Activated CD4-positive, CD25-positive, alpha-beta regulatory T cell treated with anti-CD3 and anti-CD28 coated beads, Interleukin-2, amount 50 U/mL, for 24 hours (primary cell): Measurements from ENCODE around the gene PATL1.
"Not testable (repeated sequence)": the region's sequence is repeated elsewhere in the genome, so short reads cannot be mapped to it uniquely, and the experiment has no call there.

ENCODE experiments used
- ATAC-seq, 2 donors: fragments of 150-1000 bp; cut with Tn5 transposase; one replicate each; pipeline ENCODE4 v1.10.0; 2021; ENCODE audit warnings: mild to moderate bottlenecking in 1 of 2, moderate library complexity in 1 of 2

PATL1 gene

DNA sequence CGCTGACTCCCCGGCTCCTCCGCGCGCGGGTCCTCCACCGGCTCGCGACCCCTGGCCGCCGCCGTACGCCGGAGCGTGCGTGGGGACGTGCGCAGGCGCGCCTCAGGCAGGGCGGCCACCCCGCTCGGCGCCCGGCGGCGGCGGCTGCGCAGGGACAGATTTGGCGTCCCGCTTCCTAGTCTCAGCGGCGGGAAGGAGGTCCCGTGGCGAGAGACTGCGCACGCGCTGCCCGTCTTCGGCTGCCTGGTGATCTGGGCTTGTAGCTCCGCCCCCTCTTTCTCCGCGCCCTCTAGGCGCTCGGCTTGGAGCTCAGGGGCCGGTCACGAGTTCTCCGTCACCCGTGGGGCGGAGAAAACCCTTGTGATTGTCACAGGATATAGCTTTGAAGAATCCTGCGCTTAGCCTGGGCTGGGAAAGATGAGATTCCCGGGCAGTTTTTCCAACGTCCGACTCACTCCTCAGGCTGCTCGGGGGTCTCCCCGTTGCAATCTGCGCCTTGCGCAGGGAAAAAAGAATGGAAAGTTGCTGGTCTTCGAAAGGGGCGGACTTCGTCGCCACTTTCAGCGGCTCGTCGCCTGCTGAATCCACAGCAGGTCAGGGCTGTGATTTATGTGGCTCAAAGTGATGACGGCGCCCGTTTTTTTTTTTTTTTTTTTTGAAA lies at the start of gene PATL1:
Gene PATL1, minus strand, starts transcription at position 88 of the 661 bp plus-strand sequence. CDS start 142 bp downstream, outside the sequence.
- ATAC-seq, result peak; percentile 92

DNA sequence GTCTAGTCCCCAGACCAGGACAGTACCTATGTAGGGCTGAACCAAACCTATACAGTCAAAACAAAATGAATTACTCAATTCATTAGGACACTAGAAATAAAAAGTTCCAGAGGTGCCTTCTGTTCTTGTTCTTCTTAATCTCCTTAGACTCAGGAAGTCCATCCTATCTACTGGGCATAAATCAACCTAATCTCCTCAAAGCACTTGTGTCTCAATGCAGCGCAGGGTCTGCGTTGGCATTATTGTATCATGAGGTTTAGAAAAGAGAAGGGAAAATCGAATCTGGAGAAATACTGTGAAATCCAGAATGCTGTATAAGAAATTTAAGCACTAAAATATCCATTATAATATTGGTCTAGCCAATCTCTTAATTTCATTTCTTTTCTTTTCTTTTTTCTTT lies 47.2 kb upstream of the PATL1 start:
- ATAC-seq, result no peak

GRCh38 chr11:59713745-59714144 lies 44.9 kb upstream of the PATL1 start, which contains the start of gene OR10V1:
OR10V1 (minus strand) TSS chr11:59713845; CDS start chr11:59713845, 0 bp downstream.
- no peak for ATAC-seq

DNA sequence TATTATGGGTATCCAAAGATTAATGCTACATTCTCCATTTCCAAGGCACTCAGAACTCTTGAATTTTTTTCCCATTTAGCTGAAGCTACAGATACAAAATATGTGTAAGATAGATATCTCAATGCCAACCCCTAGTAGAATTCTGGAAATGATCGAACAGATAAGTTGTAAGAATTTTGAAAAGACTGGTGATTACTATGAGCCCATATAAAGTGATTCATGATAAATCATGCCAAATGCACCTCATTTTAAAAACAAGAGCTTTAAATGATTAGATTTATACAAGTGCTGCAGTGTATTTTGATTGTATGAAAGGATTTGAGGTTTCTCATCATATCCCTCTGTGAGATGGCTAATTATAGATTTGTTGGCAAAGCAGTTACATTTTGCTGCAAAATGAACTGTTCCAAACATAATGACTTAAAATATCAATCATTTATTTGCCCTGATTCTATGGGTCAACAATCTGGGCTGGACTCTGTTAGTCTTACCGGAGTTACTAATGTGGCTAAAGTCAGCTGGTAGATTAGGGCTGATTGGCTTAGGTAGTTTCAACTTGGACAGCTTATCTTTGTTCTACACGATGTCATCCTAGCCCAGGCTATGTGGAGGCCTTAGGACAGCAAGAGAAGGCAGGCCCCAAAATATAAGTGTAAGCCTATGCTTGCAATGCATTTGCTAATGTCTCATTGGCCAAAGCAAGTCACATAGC lies 41.5 kb upstream of the PATL1 start:
- no peak for ATAC-seq

GRCh38 chr11:59708537-59708936 lies 39.7 kb upstream of the PATL1 start:
- no peak for ATAC-seq

DNA sequence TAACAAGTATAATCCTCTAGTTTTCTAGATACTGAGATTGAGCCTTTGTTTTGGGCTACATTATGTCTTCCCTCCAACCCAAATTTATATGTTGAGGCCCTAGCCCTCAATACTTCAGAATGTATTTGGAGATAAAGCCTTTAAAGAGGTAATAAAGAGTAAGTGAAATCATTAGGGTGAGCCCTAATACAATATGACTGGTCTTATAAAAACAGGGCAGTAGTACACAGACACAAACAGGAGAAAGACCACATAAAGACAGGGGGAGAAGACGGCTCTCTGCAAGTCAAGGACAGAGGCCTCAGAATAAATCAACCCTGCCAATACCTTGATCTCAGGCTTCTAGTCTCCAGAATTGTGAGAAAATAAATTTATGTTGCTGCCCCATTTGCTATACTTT lies 38.5 kb upstream of the PATL1 start:
- ATAC-seq, result no peak

DNA sequence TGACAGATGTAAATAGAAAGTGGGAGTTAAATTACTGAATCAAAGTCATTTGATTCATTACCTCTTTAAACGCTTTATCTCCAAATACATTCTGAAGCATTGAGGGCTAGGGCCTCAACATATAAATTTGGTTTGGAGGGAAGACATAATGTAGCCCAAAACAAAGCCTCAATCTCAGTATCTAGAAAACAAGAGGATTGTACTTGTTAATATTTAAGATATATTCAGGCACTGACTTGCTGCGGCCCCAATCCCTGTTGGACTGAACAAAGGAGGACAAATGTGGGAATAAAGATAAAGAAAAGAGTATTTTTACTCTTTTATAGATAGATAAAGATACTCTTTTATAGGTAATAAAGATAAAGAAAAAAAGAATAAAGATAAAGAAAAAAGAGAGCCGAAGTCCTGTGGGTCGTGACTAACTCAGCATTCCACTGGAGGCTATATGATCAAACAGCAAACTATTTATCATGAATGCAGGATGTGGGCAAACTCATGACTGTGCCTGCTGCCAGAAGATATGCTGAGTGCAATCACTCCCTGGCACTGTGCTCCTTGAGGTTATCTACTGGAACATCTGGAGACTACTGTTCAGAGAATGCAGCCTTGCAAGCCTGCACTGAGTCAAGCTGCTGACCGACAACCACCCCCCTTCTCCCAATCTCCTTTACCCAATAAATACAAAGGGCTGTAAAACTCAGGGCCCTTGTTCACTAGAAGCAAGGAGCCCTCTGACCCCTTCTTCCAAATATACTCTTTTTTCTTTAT lies 37.9 kb upstream of the PATL1 start:
- no peak for ATAC-seq

GRCh38 chr11:59705294-59705693 lies 36.5 kb upstream of the PATL1 start:
- ATAC-seq, result no peak

DNA sequence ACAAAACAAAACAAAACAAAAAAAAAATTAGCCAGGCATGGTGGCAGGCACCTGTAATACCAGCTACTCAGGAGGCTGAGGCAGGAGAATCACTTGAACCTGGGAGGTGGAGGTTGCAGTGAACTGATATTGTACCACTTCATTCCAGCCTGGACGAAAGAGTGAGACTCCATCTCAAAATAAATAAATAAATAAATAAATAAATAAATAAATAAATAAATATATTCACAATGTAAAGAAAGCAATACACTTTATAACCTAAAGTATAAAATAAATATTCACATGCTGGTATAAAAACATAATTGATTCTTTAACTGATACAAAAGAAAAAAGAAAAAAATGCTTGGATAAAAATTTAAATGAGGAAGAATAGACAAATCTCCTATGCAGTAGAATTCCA lies 34.7 kb upstream of the PATL1 start:
- not testable (repeated sequence) for ATAC-seq

- not testable (repeated sequence) for ATAC-seq
Measured at GRCh38 chr11:59700157-59700556, 31.3 kb upstream of the PATL1 start.

DNA sequence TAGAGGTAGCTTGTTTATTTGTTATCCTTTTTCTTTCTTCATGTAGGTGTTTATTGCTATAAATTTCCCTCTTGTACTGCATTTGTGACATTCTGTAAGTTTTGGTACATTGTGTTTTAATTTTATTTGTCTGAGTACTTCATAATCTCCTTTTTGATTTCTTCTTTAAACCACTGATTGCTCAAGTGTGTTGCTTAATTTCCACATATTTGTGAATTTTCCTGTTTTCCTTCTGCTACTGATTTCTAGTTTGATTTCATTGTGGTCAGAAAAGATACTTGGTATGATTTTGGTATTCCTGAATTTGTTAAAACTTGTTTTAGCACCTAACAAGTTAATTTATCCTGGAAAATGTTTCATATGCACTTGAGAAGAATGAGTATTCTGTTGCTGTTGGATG lies 29.7 kb upstream of the PATL1 start:
- ATAC-seq, result no peak

DNA sequence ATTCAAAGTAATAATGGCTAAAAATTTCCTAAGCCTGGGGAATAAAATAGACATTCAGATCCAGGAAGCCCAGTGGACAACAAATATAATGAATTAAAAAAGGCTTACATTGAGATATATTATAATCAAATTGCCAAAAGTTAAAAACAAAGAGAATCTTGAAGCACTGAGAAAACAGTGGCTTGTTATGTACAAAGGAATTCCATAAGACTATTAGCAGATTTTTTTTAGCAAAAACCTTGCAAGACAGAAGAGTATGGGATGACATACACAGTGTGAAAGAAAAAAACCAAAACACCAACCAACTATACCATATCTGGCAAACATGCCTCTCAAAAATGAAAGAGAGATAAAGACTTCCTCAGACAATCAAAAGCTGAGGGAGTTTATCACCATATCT lies 24.1 kb upstream of the PATL1 start:
- ATAC-seq, result no peak

DNA sequence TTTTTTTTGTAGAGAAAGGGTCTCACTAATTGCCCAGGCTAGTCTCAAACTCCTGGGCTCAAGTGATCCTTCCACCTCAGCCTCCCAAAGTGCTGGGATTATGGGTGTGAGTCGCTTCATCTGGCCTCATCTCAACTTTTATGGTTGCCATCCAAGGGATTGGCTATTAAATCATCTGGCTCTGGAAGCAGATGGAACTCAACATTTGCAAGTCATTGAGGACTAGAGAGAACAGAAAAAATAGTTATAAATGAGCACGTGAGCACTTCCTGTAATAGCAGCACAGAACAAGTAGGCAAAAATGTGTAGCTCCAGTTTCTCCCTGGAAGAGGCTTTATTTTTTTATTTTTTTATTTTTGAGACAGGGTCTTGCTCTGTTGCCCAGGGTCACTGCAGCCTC lies 22.3 kb upstream of the PATL1 start:
- ATAC-seq, result no peak

DNA sequence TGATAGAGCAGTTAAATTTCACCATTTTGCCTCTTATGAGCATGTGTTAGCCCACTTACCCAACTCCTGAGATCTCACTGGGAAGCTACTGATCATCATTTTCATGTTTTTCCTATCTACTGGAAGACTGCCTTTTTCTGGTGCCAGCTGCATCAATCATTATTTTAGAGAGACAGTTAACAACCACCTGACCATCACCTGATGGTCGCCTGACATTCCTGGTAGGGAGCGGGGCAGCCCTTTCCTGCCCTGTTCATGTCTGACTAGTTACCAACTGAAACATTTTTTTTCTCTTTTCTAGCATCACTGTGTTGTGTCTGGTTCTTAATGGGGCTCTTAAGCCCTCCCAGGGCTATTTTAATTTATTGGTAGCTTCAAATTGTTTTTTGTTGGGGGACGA lies 20.2 kb upstream of the PATL1 start:
- ATAC-seq, result no peak

DNA sequence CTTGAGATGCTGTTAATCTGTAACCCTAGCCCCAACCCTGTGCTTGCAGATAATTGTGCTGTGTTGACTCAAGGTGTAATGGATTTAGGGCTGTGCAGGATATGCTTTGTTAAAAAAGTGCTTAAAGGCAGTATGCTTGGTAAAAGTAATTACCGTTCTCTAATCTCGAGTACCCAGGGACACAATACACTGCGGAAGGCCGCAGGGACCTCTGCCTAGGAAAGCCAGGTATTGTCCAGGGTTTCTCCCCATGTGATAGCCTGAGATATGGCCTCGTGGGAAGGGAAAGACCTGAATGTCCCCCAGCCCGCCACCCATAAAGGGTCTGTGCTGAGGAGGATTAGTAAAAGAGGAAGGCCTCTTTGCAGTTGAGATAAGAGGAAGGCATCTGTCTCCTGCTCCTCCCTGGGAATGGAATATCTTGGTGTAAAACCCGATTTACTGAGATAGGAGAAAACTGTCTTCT lies 12.5 kb upstream of the PATL1 start:
- ATAC-seq, result not testable (repeated sequence)

- peak; percentile 74 to 79 for ATAC-seq
Measured at GRCh38 chr11:59680287-59681154, 11.7 kb upstream of the PATL1 start.

DNA sequence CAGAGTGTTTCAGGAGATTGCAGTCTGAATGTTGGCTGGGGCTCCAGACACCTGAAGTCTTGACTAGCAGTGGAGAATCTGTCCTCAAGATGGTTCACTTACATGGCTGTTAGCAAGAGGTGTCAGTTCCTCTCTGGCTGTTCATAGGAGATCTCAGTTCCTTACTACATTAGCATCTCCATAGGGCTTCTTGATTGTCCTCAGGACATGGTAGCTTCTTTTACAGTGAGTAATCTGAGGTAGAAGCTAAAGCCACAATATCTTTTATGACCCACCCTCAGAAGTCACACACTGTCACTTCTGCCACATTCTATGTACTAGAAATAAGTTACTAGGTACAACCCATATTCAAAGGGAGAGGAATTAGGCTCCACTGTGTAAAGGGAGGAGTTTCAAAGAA lies 10.5 kb upstream of the PATL1 start:
- ATAC-seq, result no peak

DNA sequence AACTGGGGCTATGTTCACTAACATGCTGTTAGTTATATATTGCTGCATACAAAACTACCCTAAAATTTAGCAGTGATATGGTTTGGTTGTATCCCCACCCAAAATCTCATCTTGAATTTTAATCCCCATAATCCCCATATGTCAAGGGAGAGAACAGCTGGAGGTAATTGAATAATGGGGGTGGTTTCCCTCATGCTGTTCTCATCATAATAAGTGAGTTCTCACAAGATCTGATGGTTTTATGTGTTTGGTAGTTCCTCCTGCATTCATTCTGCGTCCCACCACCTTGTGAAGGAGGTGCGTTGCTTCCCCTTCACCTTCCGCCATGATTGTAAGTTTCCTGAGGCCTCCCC lies 10.0 kb upstream of the PATL1 start:
- ATAC-seq, result no peak

DNA sequence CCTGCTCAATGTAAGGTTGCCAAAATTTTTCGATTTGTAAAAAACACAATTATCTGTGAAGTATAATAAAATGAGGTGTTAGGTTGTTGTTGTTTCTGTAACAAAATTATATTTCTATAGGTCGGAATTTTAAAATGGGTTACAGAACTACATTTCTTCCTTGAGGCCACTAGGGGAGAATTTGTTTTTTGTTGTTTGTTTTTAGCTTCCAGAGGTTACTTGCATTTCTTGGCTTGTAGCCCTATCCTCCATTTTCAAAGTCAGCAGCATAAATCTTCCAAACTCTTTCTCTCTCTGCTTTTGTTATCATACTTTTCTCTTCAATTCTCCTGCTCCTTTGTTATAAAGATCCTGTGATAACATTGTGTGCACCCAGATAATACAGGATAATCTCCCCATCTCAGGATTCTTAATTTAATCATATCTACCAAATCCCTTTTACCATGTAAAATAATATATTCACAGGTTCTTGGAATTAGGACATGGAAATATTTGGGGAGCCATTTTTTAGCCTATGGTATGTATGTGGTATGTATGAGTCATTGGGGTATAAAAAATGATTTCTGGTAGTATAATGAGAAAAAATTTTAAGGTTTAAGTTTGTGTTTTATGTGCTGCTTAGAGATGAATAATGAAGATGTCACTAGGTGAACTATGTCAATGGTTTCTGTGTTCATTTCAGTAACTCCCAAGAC lies 9.4 kb upstream of the PATL1 start:
- ATAC-seq, result peak in 1 of 2 donors; percentile 36

- no peak for ATAC-seq
Measured at GRCh38 chr11:59676205-59676604, 7.4 kb upstream of the PATL1 start.

DNA sequence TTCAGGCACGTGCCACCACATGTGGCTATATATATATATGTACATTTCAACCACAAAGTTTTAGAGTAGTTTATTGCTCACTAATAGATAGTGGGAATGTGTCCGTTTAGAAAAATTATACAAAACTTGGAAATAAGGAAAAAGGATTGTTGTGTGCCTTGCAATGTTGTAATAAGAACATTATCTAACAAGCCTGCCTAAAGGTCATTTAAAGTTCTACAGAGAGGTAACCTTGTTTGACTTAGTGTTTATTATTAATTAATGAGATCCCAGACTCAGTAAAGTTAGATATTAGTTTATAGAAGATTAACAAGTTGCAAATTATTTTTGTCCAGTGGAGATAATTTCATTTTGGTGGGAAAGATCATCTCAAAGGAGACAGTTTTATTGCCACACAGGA lies 5.5 kb upstream of the PATL1 start:
- no peak for ATAC-seq

GRCh38 chr11:59673291-59673690 lies 4.5 kb upstream of the PATL1 start:
- no peak for ATAC-seq
